Amniotic epithelial cell (primary cell): ENCODE results near the gene UBAP2L.
"Not testable (repeated sequence)": the region's sequence is repeated elsewhere in the genome, so short reads cannot be mapped to it uniquely, and the experiment has no call there.

Source experiments
- DNase-seq: peaks from one replicate; pipeline ENCODE4 v3.0.0-alpha.2; 2010; ENCODE audit warnings: low read depth

The UBAP2L gene

GRCh38 chr1:154198756-154199562 lies 21.8 kb upstream of the UBAP2L start:
- peak; percentile 85 for DNase-seq

GRCh38 chr1:154199563-154199879 lies 21.2 kb upstream of the UBAP2L start:
- no peak for DNase-seq

DNA sequence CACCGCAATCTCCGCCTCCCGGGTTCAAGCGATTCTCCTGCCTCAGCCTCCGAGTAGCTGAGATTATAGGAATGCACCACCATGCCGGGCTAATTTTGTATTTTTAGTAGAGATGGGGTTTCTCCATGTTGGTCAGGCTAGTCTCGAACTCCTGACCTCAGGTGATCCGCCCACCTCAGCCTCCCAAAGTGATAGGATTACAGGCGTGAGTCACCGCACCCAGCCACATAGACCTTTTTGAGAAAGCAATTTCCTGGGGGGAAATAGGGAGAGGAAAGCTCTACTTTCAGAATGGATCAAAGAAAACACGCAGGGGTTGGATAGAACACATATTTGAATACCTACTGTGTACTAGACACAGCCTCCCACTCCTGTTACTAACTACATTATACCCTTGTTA lies 15.0 kb upstream of the UBAP2L start:
- DNase-seq = not testable (repeated sequence)

- no peak for DNase-seq
Measured at GRCh38 chr1:154206196-154206595, 14.6 kb upstream of the UBAP2L start, which contains the start of gene CFAP141. Gene CFAP141, minus strand, starts transcription at chr1:154206333. Its CDS starts 26 bp downstream, at chr1:154206307.

- DNase-seq = no peak
Measured at GRCh38 chr1:154207262-154207661, 13.5 kb upstream of the UBAP2L start.

DNA sequence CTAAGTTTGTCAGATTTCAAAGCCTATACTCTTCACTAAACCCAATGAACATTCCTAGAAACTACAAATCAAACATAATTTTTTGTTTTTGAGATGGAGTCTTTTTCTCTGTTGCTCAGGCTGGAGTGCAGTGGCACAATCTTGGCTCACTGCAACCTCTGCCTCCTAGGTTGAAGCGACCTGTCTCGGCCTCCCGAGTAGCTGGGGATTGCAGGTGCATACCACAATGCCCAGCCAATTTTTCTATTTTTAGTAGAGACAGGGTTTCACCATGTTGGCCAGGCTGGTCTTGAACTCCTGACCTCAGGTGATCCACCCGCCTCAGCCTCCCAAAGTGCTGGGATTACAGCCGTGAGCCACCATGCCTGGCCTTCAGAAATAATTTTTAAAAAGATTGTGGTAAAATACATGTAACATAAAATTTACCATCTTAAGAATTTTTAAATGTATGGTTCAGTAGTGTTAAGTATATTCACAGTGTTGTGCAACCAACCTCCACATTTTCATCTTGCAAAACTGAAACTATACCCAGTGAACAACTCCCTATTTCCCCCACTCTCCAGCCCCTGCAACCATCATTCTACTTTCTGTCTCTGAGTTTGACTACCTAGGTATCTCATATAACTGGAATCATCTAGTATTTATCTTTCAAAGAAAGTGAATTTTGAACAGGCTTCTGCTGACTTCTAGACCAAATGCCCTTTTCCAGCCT lies 11.9 kb upstream of the UBAP2L start:
- peak; percentile 24 for DNase-seq

DNA sequence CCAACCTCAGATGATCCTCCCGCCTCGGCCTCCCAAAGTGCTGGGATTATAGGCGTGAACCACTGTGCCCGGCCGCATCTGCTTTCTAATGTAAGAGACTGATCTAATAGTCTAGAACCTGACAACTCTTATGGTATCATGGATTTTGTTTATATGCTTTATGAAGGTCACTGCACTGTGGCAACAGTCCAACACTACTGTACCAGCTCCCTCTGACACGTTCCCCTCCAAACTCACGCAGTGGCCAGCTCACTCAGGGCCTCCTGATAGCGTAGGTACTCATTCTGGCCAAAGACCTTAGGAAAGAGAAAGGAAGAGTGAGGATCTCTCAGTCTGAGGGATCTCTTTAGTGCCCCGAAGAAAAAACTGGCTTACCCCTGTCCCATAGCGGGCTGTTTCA lies 8.7 kb upstream of the UBAP2L start:
- no peak for DNase-seq

DNA sequence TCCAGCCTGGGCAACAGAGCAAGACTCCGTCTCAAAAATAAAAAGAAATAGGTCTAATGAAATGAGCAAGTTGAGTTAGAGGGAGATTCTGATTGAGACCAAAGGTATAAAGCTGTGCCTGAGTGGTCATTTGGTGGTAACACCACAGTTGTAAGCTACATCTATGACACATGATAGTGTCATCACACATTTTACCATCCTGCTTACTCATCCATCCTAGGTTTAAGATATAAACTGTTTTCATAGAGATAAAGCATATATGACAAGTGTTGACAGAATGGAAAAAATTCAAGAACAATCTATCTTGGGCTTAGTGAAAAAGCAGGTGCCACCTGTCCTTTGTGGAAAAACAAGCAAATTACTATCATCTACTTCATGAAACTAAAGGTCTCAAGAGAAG lies 7.5 kb upstream of the UBAP2L start:
- DNase-seq = peak; percentile 60

DNA sequence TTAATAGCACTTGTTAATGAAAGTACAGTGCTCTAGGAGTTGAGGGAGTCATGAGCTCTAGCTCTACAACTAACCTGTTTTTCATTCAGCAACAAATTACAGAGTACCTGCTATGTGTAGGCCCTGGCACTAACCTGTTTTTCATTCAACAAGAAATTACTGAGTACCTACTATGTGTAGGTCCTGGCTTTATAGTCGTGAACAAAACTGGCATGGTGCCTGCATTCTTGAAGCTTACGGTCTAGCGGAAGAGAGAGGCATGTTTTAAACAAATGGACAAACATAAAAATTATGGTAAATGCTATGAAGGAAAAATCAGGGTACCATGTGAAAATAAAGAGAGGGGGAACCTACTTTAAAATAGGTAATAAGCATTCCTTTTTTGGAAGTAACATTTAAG lies 2.2 kb upstream of the UBAP2L start:
- DNase-seq = no peak

- DNase-seq = peak; percentile 29
Measured at GRCh38 chr1:154219541-154219940, 1.2 kb upstream of the UBAP2L start.

DNA sequence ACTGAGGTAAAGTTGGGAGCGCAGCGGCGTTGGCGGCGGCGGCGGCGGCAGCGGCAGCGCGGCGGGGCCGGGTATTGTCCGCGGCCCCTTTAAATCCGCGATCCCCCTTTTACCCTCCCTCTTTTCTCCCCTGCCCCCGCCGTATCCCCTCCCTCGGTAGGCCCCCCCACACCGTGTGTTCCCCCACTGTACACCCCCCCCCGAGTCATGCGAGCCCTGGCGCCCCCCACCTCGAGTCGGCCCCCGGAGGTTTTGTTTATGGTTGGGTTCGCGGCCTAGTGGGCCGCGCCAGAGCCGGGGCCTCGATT lies 169 bp downstream of the UBAP2L start:
- no peak for DNase-seq

- DNase-seq = peak; percentile 49
Measured at GRCh38 chr1:154221278-154222001, 685 bp downstream of the UBAP2L start.

DNA sequence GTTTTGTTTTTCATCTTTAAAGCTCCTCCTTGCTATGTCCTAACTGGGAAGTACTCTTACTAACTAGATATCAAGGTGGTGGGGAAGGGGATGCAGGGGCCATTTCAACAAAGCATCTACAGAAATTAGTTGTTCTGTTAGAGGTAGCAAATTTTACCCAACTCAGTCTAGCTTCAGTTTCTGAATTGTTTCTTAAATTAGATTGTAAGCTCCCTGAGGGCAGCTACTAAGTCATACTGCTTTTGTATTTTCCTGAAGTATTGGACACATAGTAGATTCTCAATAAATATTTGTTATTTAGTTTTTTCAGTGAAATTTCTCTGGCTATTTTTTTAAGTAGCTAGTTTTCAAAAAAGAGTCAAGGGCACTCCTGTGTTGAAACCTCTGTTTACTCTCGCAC lies 1.8 kb downstream of the UBAP2L start:
- DNase-seq = no peak

GRCh38 chr1:154222918-154223317 lies 2.2 kb downstream of the UBAP2L start:
- DNase-seq = no peak

DNA sequence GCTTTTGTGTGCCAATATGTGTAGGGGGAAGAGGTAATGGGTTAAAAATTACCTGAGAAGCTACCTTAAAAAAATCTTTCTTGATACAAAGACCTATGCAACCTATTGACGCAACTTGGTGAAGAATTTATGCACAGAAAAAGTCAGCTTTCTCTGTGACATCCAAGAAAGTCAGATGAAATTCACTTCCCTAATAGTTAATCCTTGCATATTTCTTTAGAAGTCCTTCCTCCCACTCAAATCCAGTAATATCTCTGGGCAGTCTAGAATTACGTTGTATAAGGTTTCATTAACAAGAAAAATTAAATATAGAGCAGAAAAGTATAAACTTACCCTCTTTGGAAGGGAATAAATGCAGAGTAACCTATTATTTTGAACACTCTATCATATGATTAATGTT lies 2.9 kb downstream of the UBAP2L start:
- DNase-seq = peak; percentile 29

DNA sequence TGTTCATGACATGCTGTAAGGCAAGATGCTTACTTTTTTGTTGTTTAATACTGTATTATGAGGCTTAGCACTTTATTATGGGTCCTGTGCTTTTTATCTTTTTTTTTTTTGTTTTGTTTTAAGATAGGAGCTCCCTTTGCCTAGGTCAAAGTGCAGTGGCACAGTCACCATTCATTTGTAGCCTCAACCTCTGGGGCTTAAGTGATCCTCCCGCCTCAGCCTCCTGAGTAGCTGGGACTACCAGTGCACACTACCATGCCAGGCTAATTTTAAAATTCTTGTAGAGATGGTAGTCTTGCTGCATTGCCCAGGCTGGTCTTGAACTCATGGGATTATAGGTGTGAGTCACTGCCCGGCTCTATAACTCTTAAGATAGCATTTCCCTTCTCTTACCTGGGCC lies 4.6 kb downstream of the UBAP2L start:
- DNase-seq = no peak

GRCh38 chr1:154231112-154231511 lies 10.4 kb downstream of the UBAP2L start:
- DNase-seq = not testable (repeated sequence)

- DNase-seq = peak; percentile 18
Measured at GRCh38 chr1:154233127-154233526, 12.4 kb downstream of the UBAP2L start.

DNA sequence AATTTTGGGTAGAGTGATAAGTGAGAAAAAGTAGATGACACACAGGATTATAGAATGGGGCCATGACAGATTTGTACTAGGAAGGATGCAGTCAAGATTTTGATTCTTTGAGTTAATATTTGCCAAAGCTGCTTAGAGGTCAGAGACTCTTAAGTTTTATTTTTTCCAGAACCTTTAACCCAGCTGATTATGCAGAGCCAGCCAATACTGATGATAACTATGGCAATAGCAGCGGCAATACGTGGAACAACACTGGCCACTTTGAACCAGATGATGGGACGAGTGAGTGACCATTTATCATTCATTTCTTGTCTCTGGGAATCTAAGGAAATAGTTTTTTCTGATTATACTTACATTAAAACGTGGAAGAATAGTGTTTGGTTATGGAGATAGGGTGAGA lies 16.1 kb downstream of the UBAP2L start:
- DNase-seq = no peak

GRCh38 chr1:154237435-154237834 lies 16.7 kb downstream of the UBAP2L start:
- no peak for DNase-seq

- DNase-seq = no peak
Measured at GRCh38 chr1:154237880-154238506, 17.2 kb downstream of the UBAP2L start.

GRCh38 chr1:154239491-154239890 lies 18.7 kb downstream of the UBAP2L start:
- no peak for DNase-seq
